ENCODE data around the gene PRR23E.

Gene PRR23E

DNA sequence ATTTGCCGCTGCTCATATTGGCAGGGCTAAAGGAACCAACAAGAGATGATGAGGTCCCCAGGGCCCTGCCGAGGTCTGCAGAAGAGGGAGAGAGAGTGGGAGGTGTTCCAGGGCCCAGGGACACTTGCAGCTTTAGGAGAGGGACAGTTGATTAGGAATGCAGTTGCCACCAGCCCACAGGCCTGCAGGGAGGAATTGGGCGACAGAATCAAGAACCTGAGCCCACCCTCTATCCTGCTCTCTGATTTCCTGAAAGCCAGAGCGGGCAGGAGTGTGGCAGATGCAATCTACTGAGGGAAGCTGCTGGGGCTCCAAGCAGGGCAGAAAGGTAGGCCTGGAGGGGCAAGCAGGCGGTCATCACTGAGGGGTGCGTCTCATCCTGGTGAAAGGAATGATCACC, 12.1 kb upstream of the PRR23E start:
- Histone ChIP-seq H3K4me3 (ENCODE audit: low read length) (no peak overlapping the region), H3K9me3 (ENCODE audit: control insufficient read depth, low read length) (no peaks in the 10 kb centered on the region), H3K36me3 (ENCODE audit: control insufficient read depth, insufficient read depth, low read length) (no peaks in the 10 kb centered on the region), H3K27me3 (ENCODE audit: control insufficient read depth, insufficient read depth, low read length) (no peaks in the 10 kb centered on the region), H3K9ac (ENCODE audit: low read length) (no peak overlapping the region), H3K4me1 (ENCODE audit: control insufficient read depth, insufficient read depth, low read length) (no peaks in the 10 kb centered on the region)

DNA sequence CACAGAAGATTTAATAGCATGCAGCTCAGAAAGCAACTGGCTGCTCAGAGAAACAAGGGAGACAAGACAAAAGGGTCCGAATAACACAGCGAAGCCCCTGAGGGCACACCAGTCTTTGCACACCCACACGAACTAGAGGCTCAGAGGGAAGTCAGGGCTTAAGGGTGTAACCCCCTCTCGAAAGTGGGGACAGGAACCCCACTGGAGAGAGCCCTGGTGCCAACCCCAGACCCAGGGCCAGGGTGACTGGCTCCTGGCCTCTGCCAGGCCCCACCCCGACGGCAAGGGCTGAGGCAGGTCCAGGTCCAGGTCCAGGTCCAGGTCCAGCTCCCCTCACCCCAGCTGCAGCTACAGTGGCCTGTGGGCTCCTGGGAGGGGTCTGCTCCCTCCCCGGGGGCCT, 10.5 kb upstream of the PRR23E start:
- Histone ChIP-seq H3K9me3 (ENCODE audit: control insufficient read depth, low read length) (no peaks in the 10 kb centered on the region), H3K4me1 (ENCODE audit: control insufficient read depth, insufficient read depth, low read length) (no peaks in the 10 kb centered on the region), H3K9ac (ENCODE audit: low read length) (no peak overlapping the region), H3K4me3 (ENCODE audit: low read length) (no peak overlapping the region), H3K27me3 (ENCODE audit: control insufficient read depth, insufficient read depth, low read length) (no peaks in the 10 kb centered on the region), H3K36me3 (ENCODE audit: control insufficient read depth, insufficient read depth, low read length) (no peaks in the 10 kb centered on the region)

DNA sequence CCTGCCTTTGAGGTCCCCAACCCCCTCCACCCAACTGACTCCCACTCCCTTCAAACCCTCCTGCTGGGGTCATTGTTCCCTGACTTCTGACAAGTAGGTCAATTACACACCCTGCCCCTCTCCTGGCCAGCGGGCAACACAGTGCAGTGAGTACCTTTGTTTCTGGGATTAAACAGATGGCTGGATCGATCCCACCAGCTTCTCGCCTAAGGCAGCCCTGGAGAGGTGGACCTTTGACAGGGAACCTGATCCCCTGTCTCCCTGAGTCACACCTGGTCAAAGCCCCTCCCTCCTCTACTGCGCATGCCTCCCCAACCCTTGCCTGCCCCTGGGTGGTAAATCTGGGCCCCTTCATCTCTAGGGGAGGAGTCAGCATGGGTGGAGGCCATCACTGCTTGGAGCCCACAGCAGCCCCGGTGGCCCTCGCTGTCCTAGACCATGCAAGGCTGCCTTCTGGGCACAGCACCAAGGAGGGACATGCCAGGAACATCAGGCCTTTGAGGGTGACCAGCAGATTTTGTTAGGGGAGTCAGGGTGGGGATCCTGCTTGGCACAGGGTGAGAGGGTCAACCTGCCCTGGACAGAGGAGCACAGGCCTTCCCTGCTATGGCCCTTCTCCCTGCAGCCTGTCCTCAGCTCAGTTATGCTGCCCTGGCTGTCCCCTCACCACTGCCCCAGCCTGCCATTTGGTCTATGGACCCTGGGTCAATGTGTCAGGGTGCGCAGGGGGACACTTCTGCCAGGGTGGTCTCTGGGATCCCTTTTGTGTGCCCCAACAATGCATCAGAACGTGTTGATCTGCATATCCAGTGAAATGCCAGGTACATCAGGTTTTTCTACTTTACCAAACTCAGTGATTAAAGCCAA, 9.8 kb upstream of the PRR23E start:
- Histone ChIP-seq H3K4me1 (ENCODE audit: control insufficient read depth, insufficient read depth, low read length) (no peaks in the 10 kb centered on the region), H3K9me3 (ENCODE audit: control insufficient read depth, low read length) (no peaks in the 10 kb centered on the region), H3K36me3 (ENCODE audit: control insufficient read depth, insufficient read depth, low read length) (no peaks in the 10 kb centered on the region), H3K27me3 (ENCODE audit: control insufficient read depth, insufficient read depth, low read length) (no peaks in the 10 kb centered on the region), H3K4me3 (ENCODE audit: low read length) (no peak overlapping the region), H3K9ac (ENCODE audit: low read length) (no peak overlapping the region)

DNA sequence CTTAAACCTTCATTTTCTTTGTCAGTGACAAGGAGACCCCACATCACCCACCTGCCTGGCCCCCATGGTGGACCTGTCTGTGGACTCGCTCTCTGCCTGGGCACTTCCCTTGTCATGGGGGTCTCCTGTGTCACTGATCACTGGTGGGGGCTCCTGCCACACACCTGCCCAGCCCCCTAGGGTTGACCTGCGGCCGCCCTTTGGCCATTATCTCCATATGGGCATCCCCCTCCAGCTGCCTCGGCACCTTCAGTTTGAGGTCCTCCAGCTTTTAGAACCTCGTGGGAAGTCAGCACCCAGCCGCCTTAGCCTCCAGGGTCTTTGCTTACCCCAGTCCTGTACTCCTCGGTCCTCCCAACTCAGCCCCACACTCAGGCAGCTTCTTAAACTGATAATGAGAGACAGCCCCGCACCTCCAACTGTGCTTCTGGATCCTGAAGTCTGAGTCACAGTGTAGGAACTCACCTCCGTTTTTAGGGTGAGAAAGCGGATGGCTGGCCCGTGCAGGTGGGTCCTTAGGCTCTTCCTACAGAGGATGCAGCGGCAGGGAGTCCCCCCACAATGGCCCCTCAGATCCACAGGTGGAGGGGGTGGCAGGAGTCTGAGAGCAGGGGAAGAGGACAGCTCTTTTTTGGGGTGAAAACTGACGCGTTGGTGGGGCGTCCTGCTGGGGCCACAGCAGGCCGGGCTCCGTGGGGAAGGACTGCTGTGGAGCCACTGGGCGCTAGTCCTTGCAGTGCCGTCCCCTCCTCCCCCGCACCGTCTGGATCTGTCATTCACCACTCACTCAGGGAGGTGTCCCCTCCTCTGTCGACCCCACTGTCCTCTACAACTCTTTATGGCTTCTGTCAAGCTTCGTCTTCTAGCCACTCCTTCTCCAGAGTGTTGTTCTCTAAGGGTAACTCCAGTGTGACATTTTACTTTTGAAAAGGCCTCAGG, 8.7 kb upstream of the PRR23E start:
- H3K9ac ChIP-seq (ENCODE audit: low read length) = no peak overlapping the region
- H3K4me3 ChIP-seq (ENCODE audit: low read length) = no peak overlapping the region
- no peaks in the 10 kb centered on the region for H3K9me3 ChIP-seq (ENCODE audit: control insufficient read depth, low read length)
- no peaks in the 10 kb centered on the region for H3K4me1 ChIP-seq (ENCODE audit: control insufficient read depth, insufficient read depth, low read length)
- H3K27me3 ChIP-seq (ENCODE audit: control insufficient read depth, insufficient read depth, low read length) = no peaks in the 10 kb centered on the region
- H3K36me3 ChIP-seq (ENCODE audit: control insufficient read depth, insufficient read depth, low read length) = no peaks in the 10 kb centered on the region

DNA sequence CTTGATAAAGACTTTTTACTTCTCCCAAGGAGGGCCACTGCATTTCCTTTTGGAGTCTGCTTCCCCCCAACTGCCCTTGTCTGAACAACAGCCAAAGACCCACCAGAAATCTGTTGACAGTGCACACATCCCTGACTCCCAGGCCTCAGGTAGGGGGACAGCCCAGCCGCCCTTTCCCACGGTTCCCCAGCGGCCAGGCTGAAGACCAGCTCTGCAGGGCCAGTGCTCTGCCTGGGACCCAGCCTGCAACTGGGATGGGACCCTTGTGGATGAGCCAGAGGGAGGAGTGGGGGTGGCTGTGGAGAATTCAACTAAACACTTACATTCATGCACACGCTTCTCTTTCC, 8.1 kb upstream of the PRR23E start:
- no peaks in the 10 kb centered on the region for H3K4me1 ChIP-seq (ENCODE audit: control insufficient read depth, insufficient read depth, low read length)
- H3K4me3 ChIP-seq (ENCODE audit: low read length) = no peak overlapping the region
- no peak overlapping the region for H3K9ac ChIP-seq (ENCODE audit: low read length)
- H3K27me3 ChIP-seq (ENCODE audit: control insufficient read depth, insufficient read depth, low read length) = no peaks in the 10 kb centered on the region
- H3K36me3 ChIP-seq (ENCODE audit: control insufficient read depth, insufficient read depth, low read length) = no peaks in the 10 kb centered on the region
- H3K9me3 ChIP-seq (ENCODE audit: control insufficient read depth, low read length) = no peaks in the 10 kb centered on the region

DNA sequence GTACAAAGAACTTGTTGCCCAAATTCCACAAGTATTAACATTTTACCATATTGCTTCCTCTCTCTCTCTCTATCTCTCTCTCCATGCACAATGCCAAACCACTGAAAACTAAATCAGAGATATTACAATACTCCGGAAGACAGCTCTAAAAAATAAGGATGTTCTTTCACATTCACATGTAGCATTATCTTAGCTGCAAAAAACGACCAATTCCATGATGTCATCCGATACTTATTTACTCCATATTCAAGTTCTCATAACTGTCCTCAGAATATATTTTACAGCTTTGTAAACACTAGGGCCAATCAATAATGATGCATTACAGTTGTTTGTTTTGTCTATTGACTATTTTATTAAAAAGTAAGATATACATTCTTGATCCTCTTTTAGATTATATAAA, 7.7 kb upstream of the PRR23E start:
- H3K4me3 ChIP-seq (ENCODE audit: low read length) = no peak overlapping the region
- no peaks in the 10 kb centered on the region for H3K36me3 ChIP-seq (ENCODE audit: control insufficient read depth, insufficient read depth, low read length)
- no peaks in the 10 kb centered on the region for H3K9me3 ChIP-seq (ENCODE audit: control insufficient read depth, low read length)
- H3K4me1 ChIP-seq (ENCODE audit: control insufficient read depth, insufficient read depth, low read length) = no peaks in the 10 kb centered on the region
- H3K9ac ChIP-seq (ENCODE audit: low read length) = no peak overlapping the region
- no peaks in the 10 kb centered on the region for H3K27me3 ChIP-seq (ENCODE audit: control insufficient read depth, insufficient read depth, low read length)

DNA sequence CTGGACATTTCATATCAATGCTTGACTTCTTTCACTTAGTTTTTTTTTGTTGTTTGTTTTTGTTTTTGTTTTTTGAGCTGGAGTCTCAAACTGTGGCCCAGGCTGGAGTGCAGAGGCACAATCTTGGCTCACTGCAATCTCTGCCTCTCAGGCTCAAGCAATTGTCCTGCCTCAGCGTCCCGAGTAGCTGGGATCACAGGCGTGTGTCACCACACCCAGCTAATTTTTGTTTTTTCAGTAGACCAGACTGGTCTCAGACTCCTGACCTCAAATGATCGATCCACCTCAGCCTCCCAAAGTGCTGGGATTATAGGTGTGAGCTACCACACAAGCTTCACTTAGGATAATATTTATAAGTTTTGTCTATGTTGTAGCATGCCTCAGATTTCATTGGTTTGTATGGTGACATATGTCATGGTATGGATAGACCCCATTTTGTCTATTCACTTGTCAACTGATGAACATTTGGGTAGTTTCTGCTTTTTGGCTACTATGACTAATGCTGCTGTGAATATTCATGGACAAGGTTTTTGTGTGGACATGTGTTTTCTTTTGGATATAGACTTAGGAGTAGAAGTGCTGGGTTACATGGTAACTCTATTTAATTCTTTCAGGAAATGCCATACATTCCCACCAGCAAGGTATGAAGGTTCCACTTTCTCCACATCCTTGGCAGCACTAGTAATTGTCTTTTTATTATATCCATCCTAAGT, 6.8 kb upstream of the PRR23E start:
- Histone ChIP-seq H3K27me3 (ENCODE audit: control insufficient read depth, insufficient read depth, low read length) (no peaks in the 10 kb centered on the region), H3K9ac (ENCODE audit: low read length) (no peak overlapping the region), H3K4me1 (ENCODE audit: control insufficient read depth, insufficient read depth, low read length) (no peaks in the 10 kb centered on the region), H3K4me3 (ENCODE audit: low read length) (no peak overlapping the region), H3K36me3 (ENCODE audit: control insufficient read depth, insufficient read depth, low read length) (no peaks in the 10 kb centered on the region), H3K9me3 (ENCODE audit: control insufficient read depth, low read length) (no peaks in the 10 kb centered on the region)

DNA sequence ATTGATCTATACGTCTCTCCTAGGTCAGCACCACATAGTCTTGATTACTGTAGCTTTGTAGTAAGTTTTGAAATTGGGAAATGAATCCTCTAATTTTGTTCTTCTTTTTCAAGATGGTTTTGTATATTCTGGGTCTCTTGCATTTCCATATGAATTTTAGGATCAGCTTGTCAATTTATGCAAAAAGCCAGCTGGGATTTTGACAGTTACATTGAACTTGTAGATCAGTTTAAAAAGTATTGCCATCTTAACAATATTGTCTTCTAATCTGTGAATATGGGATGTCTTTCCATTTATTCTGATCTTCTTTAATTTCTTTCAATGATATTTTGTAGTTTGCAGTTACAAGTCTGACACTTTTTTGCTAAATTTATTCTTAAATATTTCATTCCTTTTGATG, 5.6 kb upstream of the PRR23E start:
- no peaks in the 10 kb centered on the region for H3K36me3 ChIP-seq (ENCODE audit: control insufficient read depth, insufficient read depth, low read length)
- H3K27me3 ChIP-seq (ENCODE audit: control insufficient read depth, insufficient read depth, low read length) = no peaks in the 10 kb centered on the region
- no peaks in the 10 kb centered on the region for H3K4me1 ChIP-seq (ENCODE audit: control insufficient read depth, insufficient read depth, low read length)
- H3K4me3 ChIP-seq (ENCODE audit: low read length) = no peak overlapping the region
- no peaks in the 10 kb centered on the region for H3K9me3 ChIP-seq (ENCODE audit: control insufficient read depth, low read length)
- no peak overlapping the region for H3K9ac ChIP-seq (ENCODE audit: low read length)

DNA sequence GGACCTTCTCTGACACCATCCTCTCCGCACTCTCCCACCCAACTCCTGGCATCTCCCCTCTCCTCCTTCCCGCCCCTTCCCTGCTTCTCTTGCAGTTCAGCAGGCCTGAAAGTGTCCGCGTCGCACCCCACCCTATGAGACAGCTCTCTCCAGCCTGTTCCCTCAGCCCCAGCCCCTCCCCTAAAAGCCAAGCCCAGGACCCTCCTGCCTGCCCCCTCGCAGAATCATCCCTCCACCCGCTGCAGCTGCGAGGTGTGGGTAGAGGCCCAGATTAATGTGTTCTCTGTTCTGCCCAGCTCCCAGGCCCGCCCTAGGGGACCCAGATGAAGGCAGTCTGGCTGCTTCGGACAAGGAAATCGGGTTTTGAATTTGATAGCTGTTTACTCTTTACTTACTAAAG, 410 bp downstream of the PRR23E start:
- Histone ChIP-seq H3K9me3 (ENCODE audit: control insufficient read depth, low read length) (no peaks in the 10 kb centered on the region), H3K4me1 (ENCODE audit: control insufficient read depth, insufficient read depth, low read length) (no peaks in the 10 kb centered on the region), H3K27me3 (ENCODE audit: control insufficient read depth, insufficient read depth, low read length) (peaks cover 10% of the 10 kb centered on the region), H3K9ac (ENCODE audit: low read length) (no peak overlapping the region), H3K4me3 (ENCODE audit: low read length) (no peak overlapping the region), H3K36me3 (ENCODE audit: control insufficient read depth, insufficient read depth, low read length) (no peaks in the 10 kb centered on the region)

DNA sequence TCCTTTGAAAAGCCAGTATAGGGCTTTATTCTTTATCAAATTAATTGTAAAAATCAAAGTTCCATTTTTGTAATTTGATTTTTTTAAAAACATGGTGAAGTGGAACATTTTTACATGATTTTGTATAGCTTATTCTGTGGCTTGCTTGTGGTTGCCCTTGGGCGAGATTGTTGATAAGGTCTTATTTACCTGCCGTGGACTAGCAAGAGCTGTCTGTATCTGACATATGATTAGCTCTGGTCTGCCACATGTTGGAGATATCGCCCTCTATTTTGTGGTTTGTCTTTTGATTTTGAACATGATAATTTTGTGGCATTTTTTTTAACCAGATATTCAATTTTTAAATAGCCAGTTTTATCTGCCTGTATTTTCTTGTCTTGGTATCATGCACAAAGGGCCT, 844 bp downstream of the PRR23E start:
- Histone ChIP-seq H3K4me1 (ENCODE audit: control insufficient read depth, insufficient read depth, low read length) (no peaks in the 10 kb centered on the region), H3K4me3 (ENCODE audit: low read length) (no peak overlapping the region), H3K27me3 (ENCODE audit: control insufficient read depth, insufficient read depth, low read length) (peaks cover 10% of the 10 kb centered on the region), H3K9ac (ENCODE audit: low read length) (no peak overlapping the region), H3K9me3 (ENCODE audit: control insufficient read depth, low read length) (no peaks in the 10 kb centered on the region), H3K36me3 (ENCODE audit: control insufficient read depth, insufficient read depth, low read length) (no peaks in the 10 kb centered on the region)

DNA sequence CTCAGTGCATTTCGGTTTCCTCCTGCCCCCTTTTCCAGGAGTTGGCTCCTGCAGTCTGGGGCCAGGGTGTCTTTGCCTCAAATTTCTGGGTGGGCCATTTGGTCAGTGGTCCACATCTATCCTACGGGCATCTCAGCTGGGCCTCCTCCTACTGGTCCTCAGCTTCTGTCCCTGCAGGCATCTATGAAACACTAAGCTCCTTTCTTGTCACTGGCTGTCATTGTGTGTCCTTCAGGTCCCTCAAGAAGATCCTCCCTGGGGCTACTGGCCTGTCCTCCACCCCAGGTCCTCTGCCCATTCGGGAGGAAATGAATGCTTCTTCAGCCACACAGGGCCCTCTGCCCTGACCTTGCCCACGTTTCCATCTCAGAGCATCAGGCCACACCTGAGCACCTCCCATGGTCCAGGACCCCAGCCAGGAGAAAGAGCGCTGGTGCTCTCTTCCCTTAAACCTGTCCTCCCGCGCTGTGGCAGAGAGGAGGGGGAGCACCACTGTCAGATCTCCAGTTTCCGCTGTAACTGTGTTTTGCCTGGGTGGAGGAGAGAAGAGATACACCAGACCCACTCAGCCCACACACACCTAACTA, 1.8 kb downstream of the PRR23E start:
- Histone ChIP-seq H3K4me3 (ENCODE audit: low read length) (no peak overlapping the region), H3K36me3 (ENCODE audit: control insufficient read depth, insufficient read depth, low read length) (no peaks in the 10 kb centered on the region), H3K4me1 (ENCODE audit: control insufficient read depth, insufficient read depth, low read length) (no peaks in the 10 kb centered on the region), H3K9me3 (ENCODE audit: control insufficient read depth, low read length) (no peaks in the 10 kb centered on the region), H3K9ac (ENCODE audit: low read length) (no peak overlapping the region), H3K27me3 (ENCODE audit: control insufficient read depth, insufficient read depth, low read length) (peaks cover 10% of the 10 kb centered on the region)

Measured in mucosa of stomach (tissue), 1 donor.